GM19023 (cell line): ENCODE measurements around the gene KATNAL1.
"Not testable (repeated sequence)": the region's sequence is repeated elsewhere in the genome, so short reads cannot be mapped to it uniquely, and the experiment has no call there.

Experiments
- ATAC-seq: cut with Tn5 transposase; IDR thresholded peaks from one replicate; pipeline ENCODE4 v1.9.1; 2021; ENCODE audit warnings: mild to moderate bottlenecking, moderate library complexity; ENCODE audit not compliant: unreplicated experiment

Gene KATNAL1

GRCh38 chr13:30224732-30225131, 82.6 kb downstream of the KATNAL1 start:
- ATAC-seq: no peak

- no peak for ATAC-seq
Observed at GRCh38 chr13:30222254-30222653, 85.1 kb downstream of the KATNAL1 start.

- no peak for ATAC-seq
Observed at GRCh38 chr13:30216111-30216510, 91.2 kb downstream of the KATNAL1 start.

- no peak for ATAC-seq
Observed at GRCh38 chr13:30212256-30212655, 95.1 kb downstream of the KATNAL1 start.

- ATAC-seq: no peak
Observed at GRCh38 chr13:30211745-30212144, 95.6 kb downstream of the KATNAL1 start.

DNA sequence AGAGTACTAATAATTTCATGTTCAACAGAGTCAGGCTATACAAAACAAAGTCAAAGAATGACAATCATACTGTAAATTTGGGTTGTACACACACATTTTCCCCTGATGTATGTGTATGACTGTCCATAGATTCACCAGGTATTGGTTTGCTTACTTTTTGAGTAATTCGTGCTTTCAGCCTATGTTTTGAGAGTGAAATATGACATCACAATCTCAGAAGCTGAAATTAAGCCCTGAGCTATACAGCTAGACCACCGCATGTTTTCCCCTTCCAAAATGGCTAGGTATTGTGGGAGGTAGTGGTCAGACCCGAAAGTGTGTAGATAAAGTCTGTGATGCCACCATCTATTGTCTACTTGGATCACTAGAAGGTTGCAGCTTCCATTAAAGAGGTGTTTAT, 102.8 kb downstream of the KATNAL1 start:
- ATAC-seq: no peak

DNA sequence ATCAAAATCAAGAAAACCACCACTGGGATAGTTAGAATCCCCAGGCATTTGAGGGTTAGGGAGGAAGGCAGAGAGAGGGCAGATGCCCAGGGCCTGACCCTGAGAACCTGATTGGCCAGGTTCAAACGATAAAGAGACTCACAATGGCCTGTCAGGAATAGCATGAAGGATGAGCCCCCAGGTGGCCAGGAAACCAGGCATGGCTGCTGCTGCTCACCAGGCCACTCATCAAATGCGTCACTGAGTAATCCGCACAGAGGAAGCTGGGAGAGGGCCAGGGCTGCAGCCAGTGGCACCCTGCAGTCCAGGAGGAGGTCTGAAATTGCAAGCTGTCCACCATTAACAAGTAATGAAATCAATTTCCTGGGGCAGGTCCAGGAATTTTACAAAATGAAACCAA, 111.3 kb downstream of the KATNAL1 start:
- ATAC-seq: no peak

DNA sequence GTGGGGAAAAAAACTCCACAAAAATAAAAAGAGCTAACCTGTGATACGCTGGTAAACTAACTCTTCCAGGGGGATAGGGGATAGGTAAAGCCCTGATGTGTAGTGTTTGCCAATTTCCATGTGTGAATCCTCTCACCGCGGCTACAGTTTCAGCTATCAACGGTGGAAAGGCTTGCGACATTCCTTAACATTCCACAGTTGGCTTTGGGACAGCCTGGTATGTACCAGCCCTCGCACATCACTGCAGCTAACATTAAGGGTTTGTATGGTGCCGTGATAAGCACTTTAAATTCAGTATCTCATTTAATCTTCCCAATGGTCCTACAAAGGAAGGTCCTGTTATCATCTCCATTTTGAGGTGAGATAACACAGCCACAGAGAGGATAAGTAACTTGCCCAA, 112.4 kb downstream of the KATNAL1 start:
- no peak for ATAC-seq

DNA sequence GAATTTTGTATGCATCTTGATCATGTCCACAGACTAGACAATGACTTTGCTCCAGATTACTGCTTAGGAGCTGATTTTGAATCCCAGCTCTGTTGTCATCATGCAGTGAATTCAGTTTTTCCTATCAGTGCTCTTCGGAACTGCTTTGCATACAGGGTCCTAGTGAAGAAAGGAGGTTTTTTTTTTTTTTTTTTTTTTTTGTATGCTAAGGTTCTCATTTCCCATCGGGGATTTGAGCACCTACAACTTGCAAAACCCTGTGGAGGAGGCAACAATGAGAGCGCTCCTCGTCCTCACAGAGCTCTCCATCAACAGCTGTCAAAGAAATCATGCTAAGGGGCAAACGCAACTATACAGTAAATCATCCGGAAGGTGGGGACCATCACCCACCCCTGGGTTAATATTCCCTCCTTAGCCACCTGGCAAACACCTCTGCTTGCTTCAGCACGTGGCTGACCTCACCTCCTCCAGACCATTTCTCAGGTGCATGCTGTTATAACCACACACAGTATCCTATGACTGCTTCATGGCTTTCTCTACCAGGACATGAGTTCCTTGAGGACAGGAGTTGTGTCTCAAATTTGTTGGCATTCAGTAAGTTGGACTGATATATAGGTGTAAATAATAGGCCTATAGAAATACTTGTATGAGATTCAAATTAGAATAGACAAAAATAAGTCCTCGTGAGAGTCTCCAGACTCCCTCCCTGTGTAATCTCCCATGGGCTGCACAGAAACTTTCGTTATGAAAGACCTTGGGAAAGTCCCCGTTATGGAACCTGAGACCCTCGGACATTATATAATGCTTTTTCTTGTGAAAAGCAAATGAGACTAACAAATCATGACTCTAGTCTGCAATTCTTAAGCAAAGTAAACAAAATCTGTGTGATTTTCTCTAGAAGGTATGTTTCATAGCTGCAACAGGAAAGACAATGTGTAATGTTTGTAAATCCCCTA, 113.8 kb downstream of the KATNAL1 start:
- no peak for ATAC-seq

- no peak for ATAC-seq
Observed at GRCh38 chr13:30192320-30193093, 114.8 kb downstream of the KATNAL1 start.

GRCh38 chr13:30191491-30192100, 115.8 kb downstream of the KATNAL1 start:
- ATAC-seq: no peak

DNA sequence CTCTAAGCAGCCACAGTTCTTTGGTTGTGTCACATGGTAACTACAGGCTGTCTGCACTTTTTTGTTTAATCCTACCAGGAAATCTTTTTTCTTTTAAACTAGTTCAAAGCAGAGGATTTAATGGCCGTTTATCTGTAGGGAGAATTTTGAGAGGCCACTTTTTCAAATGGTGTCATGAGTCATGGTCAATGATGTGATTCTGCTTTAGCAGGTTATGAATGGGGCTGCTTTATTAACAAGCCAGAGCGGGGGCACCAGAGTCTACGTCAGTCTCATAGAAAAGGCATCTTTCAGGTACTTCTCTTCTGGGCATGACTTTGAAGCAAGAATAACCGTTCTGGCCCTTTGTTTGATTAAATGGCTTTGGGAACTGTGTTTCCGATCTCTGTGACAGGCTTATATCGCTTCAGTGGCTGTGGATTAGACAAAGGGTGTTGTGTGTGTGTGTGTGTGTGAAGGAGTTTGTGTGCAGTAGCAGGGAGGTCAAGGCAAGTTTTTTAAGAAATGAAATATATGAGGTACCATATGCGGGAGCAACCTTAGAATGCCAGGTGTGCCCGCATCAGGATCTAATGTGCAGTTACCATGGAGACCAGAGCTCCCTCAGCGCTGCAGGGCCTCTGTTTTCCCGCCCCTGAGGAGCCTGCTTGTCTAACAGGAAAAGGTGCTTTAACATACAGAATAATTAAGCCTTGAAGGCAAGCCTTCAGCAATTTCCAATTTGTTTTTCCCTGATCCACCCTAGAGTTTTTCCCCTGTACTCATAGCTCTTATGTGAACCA, 120.5 kb downstream of the KATNAL1 start:
- ATAC-seq: no peak

- ATAC-seq: no peak
Observed at GRCh38 chr13:30181888-30182651, 125.3 kb downstream of the KATNAL1 start.

- ATAC-seq: no peak
Observed at GRCh38 chr13:30179597-30180276, 127.6 kb downstream of the KATNAL1 start.

DNA sequence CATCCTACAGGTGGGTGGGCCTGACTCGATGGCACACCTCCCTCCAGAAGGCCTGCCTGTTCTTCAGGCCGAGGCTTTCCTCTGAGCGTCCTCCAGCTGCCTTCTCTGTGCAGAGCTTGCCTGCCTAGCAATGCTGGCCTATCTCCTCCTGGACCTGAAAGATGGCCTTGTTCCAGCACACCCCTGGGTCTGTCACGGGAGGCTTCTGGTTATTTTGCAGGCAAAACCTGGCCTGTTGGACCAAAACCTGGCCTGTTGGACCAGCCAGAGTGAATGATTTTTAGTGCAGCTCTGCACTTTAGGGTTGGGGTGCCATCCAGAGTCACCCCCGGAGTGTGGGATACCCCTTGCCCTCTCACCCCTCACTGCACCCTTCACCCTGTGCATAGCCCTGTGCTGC, 128.4 kb downstream of the KATNAL1 start:
- no peak for ATAC-seq

DNA sequence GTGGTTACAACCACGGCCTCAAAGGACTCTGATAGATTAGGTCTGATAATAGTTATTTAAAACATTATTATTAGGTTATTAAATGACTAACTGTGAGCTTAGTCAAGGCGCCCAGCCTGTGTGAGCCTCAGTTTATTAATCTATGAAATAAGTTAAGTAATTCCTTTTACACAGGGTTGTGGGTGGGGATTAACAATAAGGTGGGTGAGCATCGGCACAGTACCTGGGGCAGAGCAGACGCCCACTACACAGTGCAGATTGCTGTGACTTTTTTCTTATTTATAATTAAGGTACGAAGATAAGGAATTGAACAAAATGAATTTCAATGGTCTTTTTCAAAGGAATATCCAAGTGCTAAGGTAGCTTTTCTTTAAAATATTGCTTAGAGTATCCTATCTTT, 132.2 kb downstream of the KATNAL1 start:
- no peak for ATAC-seq

GRCh38 chr13:30174250-30174649, 133.1 kb downstream of the KATNAL1 start:
- not testable (repeated sequence) for ATAC-seq

DNA sequence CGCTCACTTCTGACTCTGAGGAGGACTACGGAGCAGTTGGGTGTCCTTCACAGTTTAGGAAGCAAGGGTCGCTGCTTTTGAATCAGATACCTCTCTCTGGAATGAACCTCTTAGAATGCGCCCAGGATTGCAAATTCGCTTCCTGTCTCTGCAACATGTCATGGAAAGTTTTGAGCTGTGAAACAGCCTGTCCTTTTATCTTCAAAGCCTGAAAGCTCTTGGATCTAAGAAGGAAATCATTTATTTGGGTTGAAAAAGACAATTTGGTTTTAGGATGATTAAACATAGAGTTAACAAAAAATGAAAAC, 134.1 kb downstream of the KATNAL1 start:
- no peak for ATAC-seq

DNA sequence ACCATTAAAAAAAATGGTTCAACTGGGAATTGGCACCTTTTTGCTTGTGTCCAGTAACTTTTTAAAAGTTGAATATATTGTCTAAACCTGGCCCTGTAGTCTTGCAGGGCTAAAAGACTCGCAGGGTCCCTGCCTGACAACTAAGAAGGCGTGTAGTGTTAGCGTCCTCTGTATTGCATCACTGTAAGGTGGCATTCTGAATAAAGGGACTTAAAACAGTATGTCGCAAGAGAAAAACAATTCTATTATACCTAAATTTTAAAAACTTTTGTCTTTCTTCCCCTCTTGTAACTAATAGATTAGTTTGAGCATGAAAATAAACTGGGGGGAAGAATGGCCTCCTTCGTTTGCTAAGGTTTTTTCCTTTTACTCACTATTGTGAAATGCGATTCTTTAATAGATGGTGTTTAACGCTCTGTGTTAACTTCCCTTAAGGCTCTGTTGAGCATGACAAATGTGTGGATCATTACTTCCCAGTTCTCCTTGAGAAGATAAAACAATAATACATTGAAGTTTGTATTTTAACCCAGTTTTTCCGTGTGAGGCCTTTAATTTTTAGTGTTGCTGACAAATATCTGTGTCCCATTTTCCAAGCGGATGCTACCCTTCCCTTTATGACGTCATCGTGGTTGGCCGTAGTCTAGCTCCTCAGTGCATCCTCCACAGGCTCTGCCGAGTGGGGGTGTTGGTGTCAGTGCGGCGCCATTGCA, 134.6 kb downstream of the KATNAL1 start:
- ATAC-seq: no peak
